Measurements from ENCODE around the gene NUPR1. TPM values are rescaled to one million over a fixed set of nuclear protein-coding genes. Genes with fewer than 3 reads are reported as not detected.

The NUPR1 gene
- total and polyA plus RNA-seq, 2 of the 13 experiments (the other 11 are each of a cell fraction or from before 2014, with no cell fraction given): 18.0 to 25.6 TPM

- Histone ChIP-seq H3K9me3 (ENCODE audit: low read length) (no peaks in the 10 kb centered on the region), H3K4me1 (ENCODE audit: insufficient read depth, low read length) (peaks cover 54% of the 10 kb centered on the region), H3K9ac (ENCODE audit: insufficient read depth, low read depth, low read length) (no peak overlapping the region), H3K27ac (ENCODE audit: extremely low read length, insufficient read depth, low read length) (no peak overlapping the region), H3K36me3 (replicated peaks in 1 of 2; ENCODE audit: control insufficient read depth in 1 of 2, insufficient read depth in 2 of 2, low read length in 2 of 2) (no peaks in the 10 kb centered on the region), H4K20me1 (ENCODE audit: insufficient read depth, low read length) (no peaks in the 10 kb centered on the region), H3K27me3 (ENCODE audit: control insufficient read depth in 1 of 2, insufficient read depth in 2 of 2, low read length in 2 of 2) (no peaks in the 10 kb centered on the region), H3K4me3 (replicated peaks in 1 of 3; ENCODE audit: insufficient read depth in 1 of 3, low read depth in 2 of 3, low read length in 3 of 3) (no peak overlapping the region), H2AFZ (ENCODE audit: low read length) (no peak overlapping the region), H3K4me2 (ENCODE audit: low read depth, low read length) (peak overlapping the region; percentile 44), H3K79me2 (ENCODE audit: insufficient read depth, low read length) (no peaks in the 10 kb centered on the region)
- in situ Hi-C loops (cut with HindIII; ENCODE audit: extremely low pct_ligation_motif_present, low pct_unique_long_range_greater_than_20kb): no loop called here
- DNase-seq (ENCODE audit: low spot score): no peak
- no peak for TF ChIP-seq REST (IDR thresholded peaks at IDR 0.05; ENCODE audit: borderline replicate concordance in 1 of 2, low read depth in 1 of 2, low read length in 2 of 2)
- peak; percentile 46; the same call in 1 of the 2 replicates for TF ChIP-seq NR2C2 (CRISPR knock-in tag; IDR thresholded peaks at IDR 0.05; ENCODE audit: borderline replicate concordance)
- TF ChIP-seq ZNF430 (CRISPR knock-in tag; IDR thresholded peaks at IDR 0.05): 0 out of 2 replicates have a peak, but pooled peaks have one; percentile 45
- peak; percentile 21; the same call in 1 of the 2 replicates for TF ChIP-seq RXRA (CRISPR knock-in tag; IDR thresholded peaks at IDR 0.05)
- peak in 1 of 2 experiments; percentile 15; a peak in 1 of 4 replicates for TF ChIP-seq NR2F1 (CRISPR knock-in tag; IDR thresholded peaks at IDR 0.05)
- no peak for TF ChIP-seq ZNF124 (CRISPR knock-in tag; IDR thresholded peaks at IDR 0.05)
- no peak for TF ChIP-seq ZNF558 (CRISPR knock-in tag; IDR thresholded peaks at IDR 0.05; ENCODE audit: borderline replicate concordance)
- TF ChIP-seq ZNF788 (CRISPR knock-in tag; IDR thresholded peaks at IDR 0.05; ENCODE audit: borderline replicate concordance): peak; percentile 25; the same call in 1 of the 2 replicates
- TF ChIP-seq BCL6 (CRISPR knock-in tag; IDR thresholded peaks at IDR 0.05): 0 out of 2 replicates have a peak, but pooled peaks have one; percentile 32
- TF ChIP-seq NFKBIZ (CRISPR knock-in tag; IDR thresholded peaks at IDR 0.05): no peak
- TF ChIP-seq NR2F2 (IDR thresholded peaks at IDR 0.05; ENCODE audit: borderline replicate concordance, low read depth): peak; percentile 45; the same call in 1 of the 2 replicates
- peak; percentile 69 for TF ChIP-seq NR2F6 (IDR thresholded peaks at IDR 0.05)
- peak; percentile 47 for TF ChIP-seq NR2F6 (CRISPR knock-in tag; IDR thresholded peaks at IDR 0.05)
- TF ChIP-seq ZNF598 (CRISPR knock-in tag; IDR thresholded peaks at IDR 0.05; ENCODE audit: borderline replicate concordance): no peak
- no peak for TF ChIP-seq ZNF276 (CRISPR knock-in tag; IDR thresholded peaks at IDR 0.05; ENCODE audit: low read depth)
- peak; percentile 69; the same call in 1 of the 2 replicates for TF ChIP-seq ZSCAN25 (CRISPR knock-in tag; IDR thresholded peaks at IDR 0.05)
- POLR2A ChIA-PET: interaction anchor here (0.7 to 1.7 kb wide), 2 partner anchors 18 to 28 kb away, joined by 3 to 4 read pairs; partner anchors contain the start of gene NUPR1
- intact Hi-C loops (cut with micrococcal nuclease; ENCODE audit: unreplicated experiment): no loop called here
- no peak for ATAC-seq
- FAIRE-seq: no peak
- WGBS (ENCODE audit: low lambda C conversion rate): 28% methylated on average over 7 of the region's 7 CpGs
- BruUV-seq (replicated peaks): no TSS peak
- CTCF ChIA-PET (ENCODE audit: low intra/inter-chr PET ratio, low total read pairs): no interaction called here
These were observed 18.1 kb downstream of the NUPR1 start for GRCh38 chr16:28520672-28521071.
